Aortic smooth muscle cell (primary cell): ENCODE data around the gene SOCS1. TPM values are rescaled to one million over a fixed set of nuclear protein-coding genes. Genes with fewer than 3 reads are reported as not detected.

Experiments used
- total RNA-seq: library from RNA; depleted of rRNA; stranded (reverse); fragments of >200 nt; gene quantifications from 2 replicates; pipeline ENCODE4 v1.2.3, GENCODE V29; 2014

Gene SOCS1
- 1.1 and 1.6 TPM in 2 replicates for total RNA-seq

GRCh38 chr16:11255737-11256660, at the start of gene SOCS1:
Gene SOCS1 (minus strand): TSS chr16:11256204. CDS start chr16:11255478, 726 bp downstream.

GRCh38 chr16:11280616-11281522, 24.9 kb upstream of the SOCS1 start, which contains the start of gene PRM1:
Gene PRM1 (minus strand): TSS chr16:11281330. CDS start chr16:11281238, 92 bp downstream.

GRCh38 chr16:11276143-11276895, 20.3 kb upstream of the SOCS1 start, which contains the start of gene PRM2:
Gene PRM2 (minus strand): TSS chr16:11276480. CDS start chr16:11276370, 110 bp downstream.

GRCh38 chr16:11272921-11273720, 17.1 kb upstream of the SOCS1 start, which contains the start of gene PRM3:
Gene PRM3 (minus strand): TSS chr16:11273629. CDS start chr16:11273595, 34 bp downstream.

GRCh38 chr16:11268921-11269375, 12.9 kb upstream of the SOCS1 start, which contains the start of gene TNP2:
Gene TNP2 (minus strand): TSS chr16:11269325. CDS start chr16:11269262, 63 bp downstream.

Other genes with a start within 250 kb of the SOCS1 start
- under 0.01 TPM in 1 of 2 replicates, not detected in the other for gene TNP2, start 13.1 kb upstream of the SOCS1 start, total RNA-seq
- not detected in 2 replicates for gene PRM3, start 17.4 kb upstream of the SOCS1 start, total RNA-seq
- not detected in 2 replicates for gene PRM2, start 20.3 kb upstream of the SOCS1 start, total RNA-seq
- gene PRM1, start 25.1 kb upstream of the SOCS1 start, total RNA-seq, result not detected in 2 replicates
- gene RMI2, start 89.3 kb upstream of the SOCS1 start, total RNA-seq, result 5.2 TPM in 2 replicates